Hepatic stellate cell (primary cell): ENCODE data around the gene HNF4A.

ENCODE experiments used
- DNase-seq: peaks from one replicate; pipeline ENCODE4 v3.0.0; 2011; ENCODE audit warnings: low spot score

The HNF4A gene

GRCh38 chr20:44406572-44407137 lies 51.2 kb downstream of the HNF4A start:
- DNase-seq, result no peak

GRCh38 chr20:44407402-44408184 lies 52.1 kb downstream of the HNF4A start:
- DNase-seq, result no peak

GRCh38 chr20:44409132-44409600 lies 53.7 kb downstream of the HNF4A start:
- DNase-seq, result no peak

GRCh38 chr20:44410583-44411019 lies 55.1 kb downstream of the HNF4A start:
- no peak for DNase-seq

- DNase-seq, result no peak
These were observed 55.7 kb downstream of the HNF4A start for GRCh38 chr20:44411020-44411756.

- no peak for DNase-seq
These were observed 56.4 kb downstream of the HNF4A start for GRCh38 chr20:44411757-44412401.

GRCh38 chr20:44412402-44413144 lies 57.1 kb downstream of the HNF4A start:
- peak; percentile 29 for DNase-seq

- DNase-seq, result no peak
These were observed 58.3 kb downstream of the HNF4A start for GRCh38 chr20:44413575-44414345.

- DNase-seq, result no peak
These were observed 58.8 kb downstream of the HNF4A start for GRCh38 chr20:44414346-44414714.

GRCh38 chr20:44414808-44415207 lies 59.3 kb downstream of the HNF4A start:
- no peak for DNase-seq

GRCh38 chr20:44415833-44416715 lies 60.6 kb downstream of the HNF4A start:
- DNase-seq, result no peak

- no peak for DNase-seq
These were observed 62.8 kb downstream of the HNF4A start for GRCh38 chr20:44418069-44418905.

- no peak for DNase-seq
These were observed 63.8 kb downstream of the HNF4A start for GRCh38 chr20:44419131-44419844.

GRCh38 chr20:44420497-44420896 lies 65.0 kb downstream of the HNF4A start:
- DNase-seq, result no peak

GRCh38 chr20:44422083-44422482 lies 66.6 kb downstream of the HNF4A start:
- DNase-seq, result no peak

GRCh38 chr20:44423480-44423879 lies 68.0 kb downstream of the HNF4A start:
- no peak for DNase-seq

GRCh38 chr20:44424039-44424495 lies 68.6 kb downstream of the HNF4A start:
- DNase-seq, result no peak

GRCh38 chr20:44425923-44426322 lies 70.4 kb downstream of the HNF4A start:
- no peak for DNase-seq
